Tibial nerve (tissue), 4 donors: ENCODE data around the gene BRSK2.

ENCODE experiments used
- CTCF ChIP-seq, 5 experiments: fragments of 200-600 bp in 3 of 5; fragments of 450-650 bp in 2 of 5; sonication (generic) in 3 of 5; IDR thresholded peaks; one replicate each; pipeline ENCODE4 v1.5.1; 2016 to 2019; ENCODE audit warnings: antibody characterized with exemption in 5 of 5, mild to moderate bottlenecking in 3 of 5, moderate library complexity in 2 of 5
- EP300 ChIP-seq, 2 donors: sonication (generic); formaldehyde crosslinking; IDR thresholded peaks; one replicate each; pipeline ENCODE4 v1.6.1; 2017; ENCODE audit warnings: antibody characterized with exemption in 2 of 2, mild to moderate bottlenecking in 1 of 2
- POLR2A ChIP-seq, 2 donors: fragments of 450-650 bp; IDR thresholded peaks; one replicate each; pipeline ENCODE4 v1.6.1; 2017; ENCODE audit warnings: antibody characterized with exemption in 2 of 2, mild to moderate bottlenecking in 2 of 2, moderate library complexity in 2 of 2

- TF ChIP-seq CTCF (IDR thresholded peaks at IDR 0.05) (no peak), EP300 (IDR thresholded peaks at IDR 0.05) (no peak), POLR2A (IDR thresholded peaks at IDR 0.05) (no peak)
These were observed 40.2 kb upstream of the BRSK2 start for GRCh38 chr11:1349327-1350041.
